IMR-90 (cell line): ENCODE data around the gene DPP10. TPM values are rescaled to one million over a fixed set of nuclear protein-coding genes. Genes with fewer than 3 reads are reported as not detected.

Source experiments
- ATAC-seq: fragments of 200-7000 bp; cut with Tn5 transposase; 2 replicates; pipeline ENCODE4 v1.9.1; 2020; ENCODE audit warnings: low read depth, mild to moderate bottlenecking, moderate library complexity
- BruUV-seq: library from RNA; stranded (reverse); fragments of 400-500 nt; replicated peaks from 2 replicates; lab custom pipeline; 2021; lab: Mats Ljungman, UMichigan
- CTCF ChIA-PET: fragments of 300-600 bp; formaldehyde crosslinking; extraction: SDS; loops from one replicate; lab custom pipeline; 2021; ENCODE audit warnings: antibody characterized with exemption; lab: Yijun Ruan, JAX
- POLR2A ChIA-PET: fragments of 300-600 bp; sonication (Branson Sonifier 250); formaldehyde crosslinking; loops from one replicate; lab custom pipeline; 2022; ENCODE audit warnings: antibody characterized with exemption; ENCODE audit not compliant: unreplicated experiment; lab: Charles Lee
- DNase-seq: peaks from one replicate; pipeline ENCODE4 v3.0.0; 2013
- H2AFZ ChIP-seq: replicated peaks from 2 replicates; pipeline ENCODE3; 2013; ENCODE audit warnings: low read length, mild to moderate bottlenecking; ENCODE audit not compliant: poor library complexity
- H2AK5ac ChIP-seq: 2 replicates; pipeline ENCODE4 v1.6.1; 2013; ENCODE audit warnings: low read depth, low read length, inconsistent platforms
- H2AK9ac ChIP-seq: replicated peaks from 2 replicates; pipeline ENCODE3; 2013; ENCODE audit warnings: mild to moderate bottlenecking, low read depth, low read length, moderate library complexity; ENCODE audit not compliant: poor library complexity
- H2BK120ac ChIP-seq: 2 replicates; pipeline ENCODE4 v1.6.1; 2013; ENCODE audit warnings: low read depth, low read length, inconsistent platforms
- H2BK15ac ChIP-seq: 3 replicates; pipeline ENCODE4 v1.6.1; 2013; ENCODE audit warnings: low read depth, low read length, inconsistent platforms
- H2BK20ac ChIP-seq: 2 replicates; pipeline ENCODE4 v1.6.1; 2013; ENCODE audit warnings: low read depth, mild to moderate bottlenecking, inconsistent platforms, low read length, moderate library complexity
- H2BK5ac ChIP-seq: 2 replicates; pipeline ENCODE4 v1.6.1; 2013; ENCODE audit warnings: mild to moderate bottlenecking, low read depth, low read length, inconsistent platforms; ENCODE audit not compliant: poor library complexity, severe bottlenecking
- H3K14ac ChIP-seq: replicated peaks from 2 replicates; pipeline ENCODE4 v1.6.1; 2013; ENCODE audit warnings: low read depth, low read length, inconsistent platforms
- H3K18ac ChIP-seq: 2 replicates; pipeline ENCODE4 v1.6.1; 2013; ENCODE audit warnings: low read depth, low read length, control low read depth
- H3K23ac ChIP-seq: 2 replicates; pipeline ENCODE4 v1.6.1; 2013; ENCODE audit warnings: low read depth, low read length, inconsistent platforms
- H3K27ac ChIP-seq: 2 replicates; pipeline ENCODE4 v1.5.1; 2013; ENCODE audit warnings: mild to moderate bottlenecking, control low read depth, low read length; ENCODE audit not compliant: insufficient read depth
- H3K27me3 ChIP-seq: 2 replicates; pipeline ENCODE4 v1.6.1; 2013; ENCODE audit warnings: low read length; ENCODE audit not compliant: control insufficient read depth, insufficient read depth
- H3K36me3 ChIP-seq: 2 replicates; pipeline ENCODE4 v1.6.1; 2013; ENCODE audit warnings: low read length, mixed read lengths; ENCODE audit not compliant: control insufficient read depth, insufficient read depth
- H3K4ac ChIP-seq: 2 replicates; pipeline ENCODE4 v1.6.1; 2013; ENCODE audit warnings: low read depth, low read length, inconsistent platforms
- H3K4me1 ChIP-seq: 2 replicates; pipeline ENCODE4 v1.6.1; 2013; ENCODE audit warnings: low read length, mixed read lengths; ENCODE audit not compliant: control insufficient read depth, insufficient read depth
- H3K4me2 ChIP-seq: 2 replicates; pipeline ENCODE4 v1.6.1; 2013; ENCODE audit warnings: low read depth, mild to moderate bottlenecking, control low read depth, low read length, moderate library complexity
- H3K4me3 ChIP-seq: 2 replicates; pipeline ENCODE4 v1.5.1; 2013; ENCODE audit warnings: low read depth, mild to moderate bottlenecking, control low read depth, low read length, moderate library complexity; ENCODE audit not compliant: insufficient read depth
- H3K56ac ChIP-seq: 2 replicates; pipeline ENCODE4 v1.6.1; 2013; ENCODE audit warnings: low read length, inconsistent platforms; ENCODE audit not compliant: insufficient read depth; ENCODE audit errors: extremely low read depth
- H3K79me1 ChIP-seq, 2 experiments: 2 replicates each; pipeline ENCODE4 v1.6.1; 2013; ENCODE audit warnings: low read length in 2 of 2, inconsistent platforms in 1 of 2, low read depth in 1 of 2
- H3K9ac ChIP-seq: 2 replicates; pipeline ENCODE4 v1.6.1; 2013; ENCODE audit warnings: low read depth, low read length, control low read depth
- H3K9me1 ChIP-seq: 2 replicates; pipeline ENCODE4 v1.6.1; 2013; ENCODE audit warnings: low read length, inconsistent platforms; ENCODE audit not compliant: insufficient read depth
- H3K9me3 ChIP-seq: 2 replicates; pipeline ENCODE4 v1.6.1; 2013; ENCODE audit warnings: low read length; ENCODE audit not compliant: control insufficient read depth, insufficient read depth
- H4K20me1 ChIP-seq: 2 replicates; pipeline ENCODE4 v1.6.1; 2013; ENCODE audit warnings: low read length, inconsistent platforms; ENCODE audit not compliant: insufficient read depth
- H4K5ac ChIP-seq: 2 replicates; pipeline ENCODE4 v1.6.1; 2013; ENCODE audit warnings: mild to moderate bottlenecking, low read depth, low read length, control low read depth
- H4K8ac ChIP-seq, 2 experiments: 2 replicates each; pipeline ENCODE4 v1.6.1; 2013; ENCODE audit warnings: low read depth in 2 of 2, low read length in 2 of 2, control low read depth in 1 of 2, inconsistent platforms in 1 of 2
- H4K91ac ChIP-seq: 2 replicates; pipeline ENCODE4 v1.6.1; 2013; ENCODE audit warnings: low read depth, low read length, inconsistent platforms; ENCODE audit not compliant: insufficient read depth
- BHLHE40 ChIP-seq: fragments of 150-350 bp; IDR thresholded peaks from 2 replicates; pipeline ENCODE4 v1.6.1; 2016; ENCODE audit warnings: mild to moderate bottlenecking, low read depth, low read length
- CEBPB ChIP-seq: IDR thresholded peaks from 2 replicates; pipeline ENCODE4 v1.6.1; 2012; ENCODE audit warnings: low read depth, low read length, improper control_type of control experiment
- CHD1 ChIP-seq: IDR thresholded peaks from 2 replicates; pipeline ENCODE4 v1.6.1; 2012; ENCODE audit warnings: low read depth, low read length, improper control_type of control experiment
- CTCF ChIP-seq: conservative IDR thresholded peaks from 2 replicates; pipeline ENCODE4 v1.5.1; 2012; ENCODE audit warnings: mild to moderate bottlenecking, low read depth, low read length, improper control_type of control experiment
- FOS ChIP-seq: fragments of 150-350 bp; IDR thresholded peaks from 2 replicates; pipeline ENCODE4 v1.6.1; 2016; ENCODE audit warnings: low read depth, low read length
- MAFK ChIP-seq: IDR thresholded peaks from 2 replicates; pipeline ENCODE4 v1.6.1; 2012; ENCODE audit warnings: low read depth, low read length, improper control_type of control experiment
- MAZ ChIP-seq: IDR thresholded peaks from 2 replicates; pipeline ENCODE4 v1.6.1; 2012; ENCODE audit warnings: low read depth, mild to moderate bottlenecking, low read length, improper control_type of control experiment, moderate library complexity, borderline replicate concordance
- MXI1 ChIP-seq: IDR thresholded peaks from 2 replicates; pipeline ENCODE4 v1.6.1; 2012; ENCODE audit warnings: low read depth, mild to moderate bottlenecking, low read length, moderate library complexity, borderline replicate concordance
- NFE2L2 ChIP-seq: fragments of 150-350 bp; IDR thresholded peaks from 2 replicates; pipeline ENCODE4 v1.6.1; 2016; ENCODE audit warnings: low read depth, mild to moderate bottlenecking, low read length
- POLR2A ChIP-seq: IDR thresholded peaks from 2 replicates; pipeline ENCODE4 v1.6.1; 2012; ENCODE audit warnings: mild to moderate bottlenecking, low read depth, low read length
- RAD21 ChIP-seq: IDR thresholded peaks from 2 replicates; pipeline ENCODE4 v1.6.1; 2012; ENCODE audit warnings: low read length, improper control_type of control experiment
- RCOR1 ChIP-seq: IDR thresholded peaks from 2 replicates; pipeline ENCODE4 v1.6.1; 2012; ENCODE audit warnings: mild to moderate bottlenecking, low read length, improper control_type of control experiment; ENCODE audit not compliant: insufficient replicate concordance
- RFX5 ChIP-seq: IDR thresholded peaks from 2 replicates; pipeline ENCODE4 v1.8.0; 2012; ENCODE audit warnings: low read depth, mild to moderate bottlenecking, low read length, moderate library complexity
- SMC3 ChIP-seq: fragments of 150-350 bp; IDR thresholded peaks from 2 replicates; pipeline ENCODE4 v1.6.1; 2016; ENCODE audit warnings: low read depth, mild to moderate bottlenecking, antibody characterized with exemption, low read length, moderate library complexity
- WGBS, 2 experiments: methylation state at CpG; one replicate each; pipeline versions ENCODE4 v1.1.5 to v1.1.7; 2013; ENCODE audit warnings: missing lambda C conversion rate in 2 of 2; ENCODE audit not compliant: insufficient read length in 1 of 2; ENCODE audit errors: extremely low coverage in 2 of 2; 5-methylcytosine and 5-hydroxymethylcytosine counted together
- dilution Hi-C: fragments of 300-500 bp; cut with HindIII; formaldehyde crosslinking; loops from one replicate; pipeline ENCODE4 v1.14.3; 2018; ENCODE audit warnings: low sequenced_read_pairs; ENCODE audit not compliant: unreplicated experiment
- in situ Hi-C: fragments of 300-500 bp; cut with MboI; formaldehyde crosslinking; loops from 3 replicates; pipeline ENCODE4 v1.14.3; 2019; ENCODE audit warnings: low sequenced_read_pairs, inconsistent platforms, mixed read lengths
- intact Hi-C: fragments of 100-400 bp; cut with micrococcal nuclease; formaldehyde crosslinking; loops from 2 replicates; pipeline ENCODE4 v1.10.0; 2022
- polyA plus RNA-seq, 3 experiments: library from polyadenylated mRNA; depleted of rRNA; stranded (reverse); fragments of >200 nt; gene quantifications; 2 replicates each; pipeline ENCODE4 v1.2.3, GENCODE V29; 2012; ENCODE audit warnings: low replicate concordance in 1 of 3
- total RNA-seq: library from RNA; depleted of rRNA; stranded (reverse); fragments of >200 nt; gene quantifications from 2 replicates; pipeline ENCODE4 v1.2.3, GENCODE V29; 2012
- TF ChIP-seq, protein P1 (sequence below): fragments of 150-350 bp; IDR thresholded peaks from 2 replicates; pipeline ENCODE4 v1.6.1; 2017; ENCODE audit warnings: mild to moderate bottlenecking, antibody characterized with exemption, low read length, low read depth
- TF ChIP-seq, protein P2 (sequence below): fragments of 150-350 bp; IDR thresholded peaks from 2 replicates; pipeline ENCODE4 v1.6.1; 2016; ENCODE audit warnings: low read depth, mild to moderate bottlenecking, low read length, moderate library complexity, borderline replicate concordance

Gene DPP10
- total and polyA plus RNA-seq, 2 of the 4 experiments (the other 2 are of a cell fraction): not detected

GRCh38 chr2:114400890-114401289, 41.6 kb upstream of the DPP10 start:
- H3K4me3 ChIP-seq: no peak overlapping the region
- H3K27me3 ChIP-seq: no peaks in the 10 kb centered on the region
- no peaks in the 10 kb centered on the region for H3K36me3 ChIP-seq
- H2BK120ac ChIP-seq: no peak overlapping the region
- TF ChIP-seq, protein P1, sequence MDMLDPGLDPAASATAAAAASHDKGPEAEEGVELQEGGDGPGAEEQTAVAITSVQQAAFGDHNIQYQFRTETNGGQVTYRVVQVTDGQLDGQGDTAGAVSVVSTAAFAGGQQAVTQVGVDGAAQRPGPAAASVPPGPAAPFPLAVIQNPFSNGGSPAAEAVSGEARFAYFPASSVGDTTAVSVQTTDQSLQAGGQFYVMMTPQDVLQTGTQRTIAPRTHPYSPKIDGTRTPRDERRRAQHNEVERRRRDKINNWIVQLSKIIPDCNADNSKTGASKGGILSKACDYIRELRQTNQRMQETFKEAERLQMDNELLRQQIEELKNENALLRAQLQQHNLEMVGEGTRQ: no peak
- TF ChIP-seq, protein P2, sequence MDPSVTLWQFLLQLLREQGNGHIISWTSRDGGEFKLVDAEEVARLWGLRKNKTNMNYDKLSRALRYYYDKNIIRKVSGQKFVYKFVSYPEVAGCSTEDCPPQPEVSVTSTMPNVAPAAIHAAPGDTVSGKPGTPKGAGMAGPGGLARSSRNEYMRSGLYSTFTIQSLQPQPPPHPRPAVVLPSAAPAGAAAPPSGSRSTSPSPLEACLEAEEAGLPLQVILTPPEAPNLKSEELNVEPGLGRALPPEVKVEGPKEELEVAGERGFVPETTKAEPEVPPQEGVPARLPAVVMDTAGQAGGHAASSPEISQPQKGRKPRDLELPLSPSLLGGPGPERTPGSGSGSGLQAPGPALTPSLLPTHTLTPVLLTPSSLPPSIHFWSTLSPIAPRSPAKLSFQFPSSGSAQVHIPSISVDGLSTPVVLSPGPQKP: no peak
- TF ChIP-seq POLR2A (no peak), CEBPB (no peak), CHD1 (no peak), FOS (no peak), MAZ (no peak), RFX5 (no peak), CTCF (no peak), SMC3 (no peak), MAFK (no peak), RCOR1 (no peak), BHLHE40 (no peak), RAD21 (no peak), NFE2L2 (no peak), MXI1 (no peak)
- H4K8ac ChIP-seq: no peak overlapping the region
- H3K14ac ChIP-seq: no peak overlapping the region
- ChIA-PET POLR2A (no interaction called here), CTCF (no interaction called here)
- intact Hi-C loops (no loop called here), dilution Hi-C loops (no loop called here), in situ Hi-C loops (no loop called here)
- H2BK5ac ChIP-seq: no peak overlapping the region
- no peak overlapping the region for H2AK9ac ChIP-seq
- no TSS peak for BruUV-seq
- H3K27ac ChIP-seq: no peak overlapping the region
- H2BK15ac ChIP-seq: no peak overlapping the region
- H3K4ac ChIP-seq: no peak overlapping the region
- no peak overlapping the region for H3K23ac ChIP-seq
- H2AFZ ChIP-seq: no peak overlapping the region
- peaks cover 8% of the 10 kb centered on the region for H3K9me3 ChIP-seq
- no peak for ATAC-seq
- H3K79me1 ChIP-seq: no peaks in the 10 kb centered on the region
- H3K4me2 ChIP-seq: no peak overlapping the region
- H3K56ac ChIP-seq: no peak overlapping the region
- H4K20me1 ChIP-seq: no peaks in the 10 kb centered on the region
- H3K9me1 ChIP-seq: no peaks in the 10 kb centered on the region
- DNase-seq: no peak
- no peaks in the 10 kb centered on the region for H3K4me1 ChIP-seq
- no peak overlapping the region for H4K5ac ChIP-seq
- no peak overlapping the region for H3K18ac ChIP-seq
- no peak overlapping the region for H2AK5ac ChIP-seq
- no peak overlapping the region for H4K91ac ChIP-seq
- H3K9ac ChIP-seq: no peak overlapping the region
- WGBS, 2 experiments: 67% methylated on average over 1 of the region's 3 CpGs; no CpG with 5 or more reads in 1 of the 2 experiments
- H2BK20ac ChIP-seq: no peak overlapping the region
